NOMO-1 treated with dmso at 0.1 percent for 144 hours (cell line): ENCODE measurements around the gene ADGRG4.
"Not testable (repeated sequence)": the region's sequence is repeated elsewhere in the genome, so short reads cannot be mapped to it uniquely, and the experiment has no call there.

Experiments
- DNase-seq: peaks from one replicate; lab custom pipeline; 2025; ENCODE audit not compliant: unreplicated experiment; lab: John Stamatoyannopoulos, UW

ADGRG4 gene

DNA sequence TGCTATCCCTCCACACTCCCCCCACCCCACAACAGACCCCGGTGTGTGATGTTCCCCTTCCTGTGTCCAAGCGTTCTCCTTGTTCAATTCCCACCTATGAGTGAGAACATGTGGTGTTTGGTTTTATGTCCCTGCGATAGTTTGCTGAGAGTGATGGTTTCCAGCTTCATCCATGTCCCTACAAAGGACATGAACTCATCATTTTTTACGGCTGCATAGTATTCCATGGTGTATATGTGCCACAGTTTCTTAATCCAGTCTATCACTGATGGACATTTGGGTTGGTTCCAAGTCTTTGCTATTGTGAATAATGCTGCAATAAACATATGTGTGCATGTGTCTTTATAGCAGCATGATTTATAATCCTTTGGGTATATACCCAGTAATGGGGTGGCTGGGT, at the start of gene ADGRG4:
TSS of gene ADGRG4 (plus strand) at position 243 of the 400 bp plus-strand sequence. CDS start 7,815 bp downstream, outside the sequence.
- DNase-seq = not testable (repeated sequence)

DNA sequence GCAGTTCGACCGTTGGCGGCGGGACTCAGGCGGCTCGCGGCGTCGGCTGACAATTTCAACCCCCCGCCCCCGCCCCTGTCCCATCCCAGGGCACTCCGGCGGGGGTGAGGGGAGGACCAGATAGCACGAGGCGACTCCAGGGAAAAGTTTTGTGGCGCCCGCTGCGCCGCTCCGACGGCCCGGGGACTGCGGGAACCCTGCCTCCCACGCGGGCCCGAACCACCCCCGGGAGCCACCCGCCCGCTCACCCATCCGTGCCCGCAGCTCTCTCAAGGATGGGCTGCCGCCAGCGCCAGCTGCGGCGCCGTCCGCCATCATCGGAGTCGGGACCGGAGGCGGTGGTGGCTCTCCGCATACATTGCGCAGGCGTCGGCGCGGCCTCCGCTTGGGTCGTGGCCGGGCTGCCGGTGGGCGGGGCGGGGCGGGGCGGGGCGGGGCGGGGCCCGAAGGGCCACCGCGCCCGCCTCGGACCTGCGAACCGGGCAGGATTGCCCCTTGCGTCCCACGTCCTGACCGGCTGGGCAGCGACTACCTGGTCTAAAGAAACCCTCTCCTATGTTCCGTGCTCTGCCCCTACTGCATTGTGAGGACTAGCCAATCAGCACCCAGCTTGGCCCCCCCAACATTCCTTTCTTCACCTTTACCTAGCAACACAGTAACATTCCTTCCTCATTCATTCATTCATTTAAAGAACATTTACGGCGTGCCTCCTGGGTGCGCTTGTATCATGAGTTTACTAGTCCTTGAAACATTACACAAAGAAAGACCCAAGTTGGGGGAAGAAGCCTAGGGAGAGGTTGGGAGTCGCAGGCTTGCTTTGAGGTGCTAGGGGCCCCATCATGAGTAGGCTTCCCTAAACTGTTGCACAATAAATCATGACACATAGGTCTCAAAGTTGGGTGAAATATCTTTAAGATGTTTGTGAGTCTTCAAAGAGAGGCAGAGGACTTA, 49.4 kb upstream of the ADGRG4 start, which contains the start of gene MAP7D3:
TSS of gene MAP7D3 (minus strand) at position 360 of the 951 bp plus-strand sequence. CDS start at position 318, 42 bp downstream.
- DNase-seq = no peak

- no peak for DNase-seq
These were observed 45.2 kb upstream of the ADGRG4 start for GRCh38 chrX:136255541-136255940.

- no peak for DNase-seq
These were observed 44.7 kb upstream of the ADGRG4 start for GRCh38 chrX:136256026-136256425.

- DNase-seq = no peak
These were observed 41.8 kb upstream of the ADGRG4 start for GRCh38 chrX:136258951-136259350.

DNA sequence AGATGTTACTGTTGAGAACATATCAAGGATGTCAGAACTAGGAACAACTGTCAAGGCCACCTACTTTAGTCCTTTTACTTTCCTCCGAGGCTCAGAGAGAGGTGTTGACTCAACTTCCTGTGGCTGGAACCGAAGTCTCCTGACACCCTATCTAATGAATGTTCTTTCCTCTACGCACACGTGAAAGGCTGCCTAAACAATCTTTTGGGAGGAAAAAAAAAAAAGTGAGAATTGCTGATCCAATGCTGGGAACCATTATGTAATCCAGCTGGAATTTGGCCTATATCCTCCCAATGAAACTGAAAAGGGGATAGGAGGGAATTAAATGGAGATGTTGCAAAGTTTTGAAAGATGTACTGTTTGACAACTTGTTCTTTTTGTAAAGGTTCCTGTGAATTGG, 41.2 kb upstream of the ADGRG4 start:
- DNase-seq = no peak

DNA sequence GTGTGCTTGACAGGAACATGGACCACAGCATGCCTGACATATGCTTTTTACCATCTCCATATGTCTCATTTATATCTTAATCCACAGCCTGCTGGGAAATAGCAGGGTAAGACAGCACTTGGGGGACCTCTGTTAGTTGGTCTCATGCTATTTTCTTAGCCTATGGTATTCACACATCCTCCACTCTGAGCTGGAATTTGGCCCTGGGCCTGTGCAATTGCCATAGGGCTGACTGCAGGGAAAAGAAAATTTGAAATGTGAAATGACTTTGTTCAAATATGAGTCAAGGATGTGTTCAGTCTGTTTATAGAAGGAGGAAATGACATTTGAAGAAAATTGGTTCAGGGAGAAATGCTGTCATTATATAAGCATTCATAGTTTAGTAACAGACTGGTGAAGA, 40.0 kb upstream of the ADGRG4 start:
- no peak for DNase-seq

- no peak for DNase-seq
These were observed 39.4 kb upstream of the ADGRG4 start for GRCh38 chrX:136261321-136261720.

GRCh38 chrX:136262243-136262642, 38.5 kb upstream of the ADGRG4 start:
- DNase-seq = no peak

DNA sequence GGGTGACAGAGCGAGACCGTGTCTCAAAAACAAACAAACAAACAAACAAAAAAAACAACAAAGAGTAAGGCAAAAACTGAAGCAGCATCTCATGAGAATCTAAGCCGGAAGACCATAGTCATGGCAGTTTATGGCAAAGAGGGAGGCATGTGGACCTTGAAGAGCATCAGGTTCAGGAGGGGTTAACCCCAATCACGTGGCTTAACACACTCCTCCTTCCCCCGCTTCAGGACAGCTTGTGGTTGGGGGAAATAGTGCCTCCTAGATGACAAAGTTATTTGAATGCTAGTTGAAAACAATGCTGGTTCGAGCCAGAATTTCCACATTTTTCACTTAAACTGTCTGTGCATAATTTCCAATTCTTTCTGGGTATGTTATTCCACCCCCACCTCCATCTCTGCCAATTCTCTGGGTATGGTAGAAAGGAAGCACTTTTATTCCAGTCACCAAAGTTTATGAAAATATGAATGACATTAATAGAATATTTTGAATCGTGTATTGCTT, 37.9 kb upstream of the ADGRG4 start:
- DNase-seq = no peak

- no peak for DNase-seq
These were observed 33.9 kb upstream of the ADGRG4 start for GRCh38 chrX:136266828-136267227.

GRCh38 chrX:136268051-136269048, 32.4 kb upstream of the ADGRG4 start:
- DNase-seq = peak; percentile 10

DNA sequence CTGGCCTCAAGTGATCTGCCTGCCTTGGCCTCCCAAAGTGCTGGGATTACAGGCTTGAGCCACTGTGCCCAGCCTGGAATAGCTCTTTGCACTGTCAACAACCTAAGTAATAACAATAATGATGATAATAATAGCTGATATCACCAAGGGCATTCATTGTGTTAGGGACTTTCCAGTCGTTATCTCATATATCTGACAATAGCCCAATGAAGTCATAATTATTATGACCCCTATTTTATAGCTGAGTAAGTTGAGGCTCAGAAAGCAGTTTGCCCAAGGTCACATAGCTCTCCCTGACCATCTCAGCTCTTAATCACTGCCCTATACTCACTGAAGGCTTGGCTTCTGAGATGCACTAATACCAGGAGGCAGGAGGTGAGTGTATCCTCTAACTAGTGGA, 30.8 kb upstream of the ADGRG4 start:
- no peak for DNase-seq

GRCh38 chrX:136271300-136271699, 29.5 kb upstream of the ADGRG4 start:
- peak; percentile 54 for DNase-seq

GRCh38 chrX:136272325-136272724, 28.4 kb upstream of the ADGRG4 start:
- no peak for DNase-seq

DNA sequence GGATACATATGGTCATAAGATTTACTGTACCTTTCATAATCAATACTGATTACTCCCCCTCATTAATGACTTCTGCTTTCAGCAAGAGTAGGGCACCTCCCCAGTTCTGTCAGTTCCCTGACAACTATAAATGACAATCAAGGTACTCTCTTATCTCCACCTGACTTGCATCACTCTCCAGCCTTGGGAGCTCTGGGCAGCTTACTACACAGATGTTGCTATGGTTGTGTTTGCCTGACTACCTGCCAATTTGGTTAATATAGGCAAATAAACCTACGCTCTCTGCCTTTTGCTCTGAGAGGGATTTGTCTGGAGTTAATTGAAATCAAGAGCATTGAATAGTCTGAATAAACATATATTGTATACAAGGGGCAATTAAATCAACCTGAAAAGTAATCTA, 26.8 kb upstream of the ADGRG4 start:
- DNase-seq = no peak

DNA sequence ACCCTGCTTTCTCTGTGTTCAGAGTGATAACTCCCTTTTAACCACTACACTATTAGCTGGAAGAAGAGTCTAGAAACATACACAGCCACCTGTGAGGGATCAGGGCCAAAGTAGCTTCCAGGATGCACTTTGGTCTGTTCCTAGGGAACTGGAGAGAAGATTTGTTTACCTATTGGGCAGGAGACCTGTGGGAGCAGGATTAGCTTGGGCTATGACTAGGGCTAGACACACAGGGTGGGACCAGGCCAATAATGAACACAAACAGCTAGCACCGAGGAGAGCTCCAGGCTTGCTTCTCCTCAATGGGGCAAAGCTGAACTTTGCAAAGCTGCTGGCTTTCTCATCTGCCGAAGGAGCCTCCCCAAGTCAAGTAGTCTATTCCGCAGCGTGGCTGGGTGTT, 25.2 kb upstream of the ADGRG4 start:
- DNase-seq = no peak

- not testable (repeated sequence) for DNase-seq
These were observed 14.4 kb upstream of the ADGRG4 start for GRCh38 chrX:136286375-136286774.

- DNase-seq = no peak
These were observed 8.9 kb upstream of the ADGRG4 start for GRCh38 chrX:136291824-136292223.

- no peak for DNase-seq
These were observed 8.1 kb upstream of the ADGRG4 start for GRCh38 chrX:136292656-136293055.

GRCh38 chrX:136295380-136295779, 5.4 kb upstream of the ADGRG4 start:
- no peak for DNase-seq
